H1 (cell line): Measurements from ENCODE around the gene PPP2R1A.
"Not testable (repeated sequence)": the region's sequence is repeated elsewhere in the genome, so short reads cannot be mapped to it uniquely, and the experiment has no call there.

Source experiments
- CREB1 ChIP-seq: IDR thresholded peaks from 2 replicates; pipeline ENCODE4 v1.6.1; 2012; ENCODE audit warnings: inconsistent platforms
- EGR1 ChIP-seq: IDR thresholded peaks from 2 replicates; pipeline ENCODE4 v1.6.1; 2011; ENCODE audit warnings: low read depth, low read length, borderline replicate concordance
- HDAC2 ChIP-seq, 2 experiments: fragments of 300-600 bp in 1 of 2; sonication (generic) in 1 of 2; IDR thresholded peaks; 2 replicates each; pipeline ENCODE4 v1.6.1; 2011 to 2012; ENCODE audit warnings: low read depth in 2 of 2, low read length in 2 of 2, mild to moderate bottlenecking in 2 of 2, moderate library complexity in 2 of 2, borderline replicate concordance in 1 of 2, inconsistent platforms in 1 of 2
- JUND ChIP-seq: IDR thresholded peaks from 2 replicates; pipeline ENCODE4 v1.6.1; 2011; ENCODE audit warnings: mild to moderate bottlenecking, improper control_type of control experiment, low read length
- TF ChIP-seq, protein P1 (sequence below), 3 experiments: IDR thresholded peaks; 1 replicate in 2 of 3; 2 replicates in 1 of 3; pipeline versions ENCODE4 v1.5.1 to v1.6.1; 2011; ENCODE audit warnings: low read length in 3 of 3, mild to moderate bottlenecking in 3 of 3, inconsistent platforms in 2 of 3, low read depth in 1 of 3, moderate library complexity in 1 of 3; ENCODE audit not compliant: insufficient read depth in 1 of 3; ENCODE audit errors: control extremely low read depth in 1 of 3

DNA sequence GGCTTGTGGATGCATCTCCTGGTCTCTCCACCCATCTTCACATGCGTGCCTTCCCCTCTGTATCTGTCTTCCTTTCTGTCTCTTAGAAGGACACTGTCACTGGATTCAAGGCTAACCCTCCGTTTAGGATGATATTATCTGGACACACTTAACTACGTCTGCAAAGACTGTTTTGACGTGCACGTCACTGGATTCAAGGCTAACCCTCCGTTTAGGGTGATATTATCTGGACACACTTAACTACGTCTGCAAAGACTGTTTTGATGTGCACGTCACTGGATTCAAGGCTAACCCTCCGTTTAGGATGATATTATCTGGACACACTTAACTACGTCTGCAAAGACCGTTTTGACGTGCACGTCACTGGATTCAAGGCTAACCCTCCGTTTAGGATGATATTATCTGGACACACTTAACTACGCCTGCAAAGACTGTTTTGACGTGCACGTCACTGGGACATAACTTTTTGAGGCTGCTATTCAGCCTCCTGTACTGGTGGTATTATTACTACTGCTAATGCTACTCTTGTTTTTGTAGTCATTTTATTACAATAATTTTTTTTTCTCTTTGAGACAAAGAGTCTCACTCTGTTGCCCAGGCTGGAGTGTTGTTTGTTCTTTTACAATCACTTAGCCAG is 11.0 kb downstream of the PPP2R1A start:
- not testable (repeated sequence) for TF ChIP-seq CREB1; JUND; HDAC2 (IDR thresholded peaks at IDR 0.05; ENCODE audit: borderline replicate concordance in 1 of 2, low read depth in 2 of 2, low read length in 2 of 2); EGR1
- TF ChIP-seq, protein P1, sequence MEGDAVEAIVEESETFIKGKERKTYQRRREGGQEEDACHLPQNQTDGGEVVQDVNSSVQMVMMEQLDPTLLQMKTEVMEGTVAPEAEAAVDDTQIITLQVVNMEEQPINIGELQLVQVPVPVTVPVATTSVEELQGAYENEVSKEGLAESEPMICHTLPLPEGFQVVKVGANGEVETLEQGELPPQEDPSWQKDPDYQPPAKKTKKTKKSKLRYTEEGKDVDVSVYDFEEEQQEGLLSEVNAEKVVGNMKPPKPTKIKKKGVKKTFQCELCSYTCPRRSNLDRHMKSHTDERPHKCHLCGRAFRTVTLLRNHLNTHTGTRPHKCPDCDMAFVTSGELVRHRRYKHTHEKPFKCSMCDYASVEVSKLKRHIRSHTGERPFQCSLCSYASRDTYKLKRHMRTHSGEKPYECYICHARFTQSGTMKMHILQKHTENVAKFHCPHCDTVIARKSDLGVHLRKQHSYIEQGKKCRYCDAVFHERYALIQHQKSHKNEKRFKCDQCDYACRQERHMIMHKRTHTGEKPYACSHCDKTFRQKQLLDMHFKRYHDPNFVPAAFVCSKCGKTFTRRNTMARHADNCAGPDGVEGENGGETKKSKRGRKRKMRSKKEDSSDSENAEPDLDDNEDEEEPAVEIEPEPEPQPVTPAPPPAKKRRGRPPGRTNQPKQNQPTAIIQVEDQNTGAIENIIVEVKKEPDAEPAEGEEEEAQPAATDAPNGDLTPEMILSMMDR (IDR thresholded peaks at IDR 0.05; ENCODE audit: control extremely low read depth in 1 of 3, insufficient read depth in 1 of 3, low read depth in 1 of 3, low read length in 3 of 3): not testable (repeated sequence)
